Measurements from ENCODE around the gene ABTB1. TPM values are rescaled to one million over a fixed set of nuclear protein-coding genes. Genes with fewer than 3 reads are reported as not detected.

The ABTB1 gene
- total RNA-seq, 1 experiment from 2014 or later: 12.5 TPM

DNA sequence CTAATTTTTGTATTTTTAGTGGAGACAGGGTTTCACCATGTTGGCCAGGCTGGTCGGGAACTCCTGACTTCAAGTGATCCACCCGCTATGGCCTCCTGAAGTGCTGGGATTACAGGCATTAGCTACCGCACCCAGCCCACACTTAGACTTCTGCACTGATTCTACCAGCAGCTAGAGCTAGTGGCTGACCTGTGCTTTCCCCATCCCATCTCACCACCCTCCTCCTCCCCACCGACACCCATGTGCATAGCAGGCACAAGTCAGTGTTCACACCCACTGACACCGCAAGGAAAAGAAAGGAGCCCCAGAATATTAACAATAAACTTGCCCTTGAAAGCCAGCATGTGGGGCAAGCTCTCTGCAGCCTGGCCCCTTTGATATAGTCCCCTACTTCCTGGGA lies 11.2 kb upstream of the ABTB1 start:
- H3K36me3 Mint-ChIP-seq: peaks cover 21% of the 10 kb centered on the region
- DNase-seq (ENCODE audit: low spot score) (no peak), ATAC-seq (no peak)
- H3K27ac Mint-ChIP-seq: no peak overlapping the region
- H3K27me3 Mint-ChIP-seq (ENCODE audit: low read depth): no peaks in the 10 kb centered on the region
- no peaks in the 10 kb centered on the region for H3K4me1 Mint-ChIP-seq
- no peak overlapping the region for H3K4me3 Mint-ChIP-seq
- ChIA-PET CTCF (interaction anchor here (1.6 to 2.5 kb wide), 2 partner anchors 10 to 18 kb away, joined by 7 read pairs; no protein-coding TSS in a partner anchor), POLR2A (no interaction called here)
- peaks cover 8% of the 10 kb centered on the region for H3K9me3 Mint-ChIP-seq
- TF ChIP-seq, protein P1, sequence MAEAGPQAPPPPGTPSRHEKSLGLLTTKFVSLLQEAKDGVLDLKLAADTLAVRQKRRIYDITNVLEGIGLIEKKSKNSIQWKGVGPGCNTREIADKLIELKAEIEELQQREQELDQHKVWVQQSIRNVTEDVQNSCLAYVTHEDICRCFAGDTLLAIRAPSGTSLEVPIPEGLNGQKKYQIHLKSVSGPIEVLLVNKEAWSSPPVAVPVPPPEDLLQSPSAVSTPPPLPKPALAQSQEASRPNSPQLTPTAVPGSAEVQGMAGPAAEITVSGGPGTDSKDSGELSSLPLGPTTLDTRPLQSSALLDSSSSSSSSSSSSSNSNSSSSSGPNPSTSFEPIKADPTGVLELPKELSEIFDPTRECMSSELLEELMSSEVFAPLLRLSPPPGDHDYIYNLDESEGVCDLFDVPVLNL (CRISPR knock-in tag; IDR thresholded peaks at IDR 0.05; ENCODE audit: borderline replicate concordance, low read depth): no peak
- TF ChIP-seq RORB (CRISPR knock-in tag; IDR thresholded peaks at IDR 0.05): no peak
- TF ChIP-seq FOXK1 (CRISPR knock-in tag; IDR thresholded peaks at IDR 0.05): no peak
- TF ChIP-seq, protein P2, sequence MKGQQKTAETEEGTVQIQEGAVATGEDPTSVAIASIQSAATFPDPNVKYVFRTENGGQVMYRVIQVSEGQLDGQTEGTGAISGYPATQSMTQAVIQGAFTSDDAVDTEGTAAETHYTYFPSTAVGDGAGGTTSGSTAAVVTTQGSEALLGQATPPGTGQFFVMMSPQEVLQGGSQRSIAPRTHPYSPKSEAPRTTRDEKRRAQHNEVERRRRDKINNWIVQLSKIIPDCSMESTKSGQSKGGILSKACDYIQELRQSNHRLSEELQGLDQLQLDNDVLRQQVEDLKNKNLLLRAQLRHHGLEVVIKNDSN (CRISPR knock-in tag; IDR thresholded peaks at IDR 0.05): no peak
- TF ChIP-seq, protein P3, sequence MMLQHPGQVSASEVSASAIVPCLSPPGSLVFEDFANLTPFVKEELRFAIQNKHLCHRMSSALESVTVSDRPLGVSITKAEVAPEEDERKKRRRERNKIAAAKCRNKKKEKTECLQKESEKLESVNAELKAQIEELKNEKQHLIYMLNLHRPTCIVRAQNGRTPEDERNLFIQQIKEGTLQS (CRISPR knock-in tag; conservative IDR thresholded peaks at IDR 0.05): no peak
- TF ChIP-seq GTF2I (CRISPR knock-in tag; conservative IDR thresholded peaks at IDR 0.05): no peak
- no peak for TF ChIP-seq SMAD3 (CRISPR knock-in tag; IDR thresholded peaks at IDR 0.05; ENCODE audit: borderline replicate concordance)
- no peak for TF ChIP-seq NR1H2 (CRISPR knock-in tag; IDR thresholded peaks at IDR 0.05)
- TF ChIP-seq, protein P4, sequence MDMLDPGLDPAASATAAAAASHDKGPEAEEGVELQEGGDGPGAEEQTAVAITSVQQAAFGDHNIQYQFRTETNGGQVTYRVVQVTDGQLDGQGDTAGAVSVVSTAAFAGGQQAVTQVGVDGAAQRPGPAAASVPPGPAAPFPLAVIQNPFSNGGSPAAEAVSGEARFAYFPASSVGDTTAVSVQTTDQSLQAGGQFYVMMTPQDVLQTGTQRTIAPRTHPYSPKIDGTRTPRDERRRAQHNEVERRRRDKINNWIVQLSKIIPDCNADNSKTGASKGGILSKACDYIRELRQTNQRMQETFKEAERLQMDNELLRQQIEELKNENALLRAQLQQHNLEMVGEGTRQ (CRISPR knock-in tag; IDR thresholded peaks at IDR 0.05): no peak
- no peak for TF ChIP-seq SMAD4 (CRISPR knock-in tag; IDR thresholded peaks at IDR 0.05)
- TF ChIP-seq ESRRA (CRISPR knock-in tag; IDR thresholded peaks at IDR 0.05; ENCODE audit: borderline replicate concordance): no peak
- TF ChIP-seq ZNF396 (CRISPR knock-in tag; IDR thresholded peaks at IDR 0.05; ENCODE audit: borderline replicate concordance): no peak
- no peak for TF ChIP-seq NR2C2 (CRISPR knock-in tag; IDR thresholded peaks at IDR 0.05)
- TF ChIP-seq NR3C1 (CRISPR knock-in tag; conservative IDR thresholded peaks at IDR 0.05; ENCODE audit: low read depth): no peak
- TF ChIP-seq, protein P5, sequence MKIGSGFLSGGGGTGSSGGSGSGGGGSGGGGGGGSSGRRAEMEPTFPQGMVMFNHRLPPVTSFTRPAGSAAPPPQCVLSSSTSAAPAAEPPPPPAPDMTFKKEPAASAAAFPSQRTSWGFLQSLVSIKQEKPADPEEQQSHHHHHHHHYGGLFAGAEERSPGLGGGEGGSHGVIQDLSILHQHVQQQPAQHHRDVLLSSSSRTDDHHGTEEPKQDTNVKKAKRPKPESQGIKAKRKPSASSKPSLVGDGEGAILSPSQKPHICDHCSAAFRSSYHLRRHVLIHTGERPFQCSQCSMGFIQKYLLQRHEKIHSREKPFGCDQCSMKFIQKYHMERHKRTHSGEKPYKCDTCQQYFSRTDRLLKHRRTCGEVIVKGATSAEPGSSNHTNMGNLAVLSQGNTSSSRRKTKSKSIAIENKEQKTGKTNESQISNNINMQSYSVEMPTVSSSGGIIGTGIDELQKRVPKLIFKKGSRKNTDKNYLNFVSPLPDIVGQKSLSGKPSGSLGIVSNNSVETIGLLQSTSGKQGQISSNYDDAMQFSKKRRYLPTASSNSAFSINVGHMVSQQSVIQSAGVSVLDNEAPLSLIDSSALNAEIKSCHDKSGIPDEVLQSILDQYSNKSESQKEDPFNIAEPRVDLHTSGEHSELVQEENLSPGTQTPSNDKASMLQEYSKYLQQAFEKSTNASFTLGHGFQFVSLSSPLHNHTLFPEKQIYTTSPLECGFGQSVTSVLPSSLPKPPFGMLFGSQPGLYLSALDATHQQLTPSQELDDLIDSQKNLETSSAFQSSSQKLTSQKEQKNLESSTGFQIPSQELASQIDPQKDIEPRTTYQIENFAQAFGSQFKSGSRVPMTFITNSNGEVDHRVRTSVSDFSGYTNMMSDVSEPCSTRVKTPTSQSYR (CRISPR knock-in tag; IDR thresholded peaks at IDR 0.05): no peak
- no peak for TF ChIP-seq ZBTB21 (CRISPR knock-in tag; IDR thresholded peaks at IDR 0.05; ENCODE audit: borderline replicate concordance)

DNA sequence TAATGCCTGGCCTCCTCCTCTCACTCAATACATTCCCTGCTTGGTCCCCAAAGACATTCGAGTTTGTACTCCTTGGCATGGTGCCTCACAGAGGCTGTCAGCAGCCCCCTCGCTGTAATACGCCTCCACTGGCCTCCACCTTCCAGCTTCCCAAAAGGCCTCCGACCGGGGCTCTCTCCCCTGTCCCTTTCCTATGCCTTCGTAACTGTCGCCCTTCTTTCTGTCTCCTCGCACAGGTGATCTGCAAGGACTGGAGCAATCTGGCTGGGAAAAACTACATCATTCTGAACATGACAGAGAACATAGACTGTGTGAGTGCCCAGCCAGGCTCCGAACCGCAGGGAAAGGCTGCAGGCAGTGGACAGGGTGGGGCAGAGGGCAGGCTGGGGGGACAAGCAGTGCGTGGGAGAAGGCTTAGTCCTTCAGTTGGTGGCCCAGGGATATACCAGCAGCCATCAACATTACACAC lies 10.7 kb upstream of the ABTB1 start:
- ATAC-seq (no peak), DNase-seq (ENCODE audit: low spot score) (no peak)
- no peak overlapping the region for H3K4me3 Mint-ChIP-seq
- CTCF ChIA-PET: interaction anchor here (1.0 to 2.5 kb wide), 3 partner anchors 10 to 87 kb away, joined by 3 to 7 read pairs (median 7); no protein-coding TSS in a partner anchor
- peaks cover 21% of the 10 kb centered on the region for H3K36me3 Mint-ChIP-seq
- H3K27me3 Mint-ChIP-seq (ENCODE audit: low read depth): no peaks in the 10 kb centered on the region
- H3K27ac Mint-ChIP-seq: no peak overlapping the region
- H3K9me3 Mint-ChIP-seq: peaks cover 8% of the 10 kb centered on the region
- POLR2A ChIA-PET: no interaction called here
- no peak for TF ChIP-seq SP1 (CRISPR knock-in tag; conservative IDR thresholded peaks at IDR 0.05)
- TF ChIP-seq, protein P6, sequence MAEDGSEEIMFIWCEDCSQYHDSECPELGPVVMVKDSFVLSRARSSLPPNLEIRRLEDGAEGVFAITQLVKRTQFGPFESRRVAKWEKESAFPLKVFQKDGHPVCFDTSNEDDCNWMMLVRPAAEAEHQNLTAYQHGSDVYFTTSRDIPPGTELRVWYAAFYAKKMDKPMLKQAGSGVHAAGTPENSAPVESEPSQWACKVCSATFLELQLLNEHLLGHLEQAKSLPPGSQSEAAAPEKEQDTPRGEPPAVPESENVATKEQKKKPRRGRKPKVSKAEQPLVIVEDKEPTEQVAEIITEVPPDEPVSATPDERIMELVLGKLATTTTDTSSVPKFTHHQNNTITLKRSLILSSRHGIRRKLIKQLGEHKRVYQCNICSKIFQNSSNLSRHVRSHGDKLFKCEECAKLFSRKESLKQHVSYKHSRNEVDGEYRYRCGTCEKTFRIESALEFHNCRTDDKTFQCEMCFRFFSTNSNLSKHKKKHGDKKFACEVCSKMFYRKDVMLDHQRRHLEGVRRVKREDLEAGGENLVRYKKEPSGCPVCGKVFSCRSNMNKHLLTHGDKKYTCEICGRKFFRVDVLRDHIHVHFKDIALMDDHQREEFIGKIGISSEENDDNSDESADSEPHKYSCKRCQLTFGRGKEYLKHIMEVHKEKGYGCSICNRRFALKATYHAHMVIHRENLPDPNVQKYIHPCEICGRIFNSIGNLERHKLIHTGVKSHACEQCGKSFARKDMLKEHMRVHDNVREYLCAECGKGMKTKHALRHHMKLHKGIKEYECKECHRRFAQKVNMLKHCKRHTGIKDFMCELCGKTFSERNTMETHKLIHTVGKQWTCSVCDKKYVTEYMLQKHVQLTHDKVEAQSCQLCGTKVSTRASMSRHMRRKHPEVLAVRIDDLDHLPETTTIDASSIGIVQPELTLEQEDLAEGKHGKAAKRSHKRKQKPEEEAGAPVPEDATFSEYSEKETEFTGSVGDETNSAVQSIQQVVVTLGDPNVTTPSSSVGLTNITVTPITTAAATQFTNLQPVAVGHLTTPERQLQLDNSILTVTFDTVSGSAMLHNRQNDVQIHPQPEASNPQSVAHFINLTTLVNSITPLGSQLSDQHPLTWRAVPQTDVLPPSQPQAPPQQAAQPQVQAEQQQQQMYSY (CRISPR knock-in tag; IDR thresholded peaks at IDR 0.05): no peak
- TF ChIP-seq, protein P7, sequence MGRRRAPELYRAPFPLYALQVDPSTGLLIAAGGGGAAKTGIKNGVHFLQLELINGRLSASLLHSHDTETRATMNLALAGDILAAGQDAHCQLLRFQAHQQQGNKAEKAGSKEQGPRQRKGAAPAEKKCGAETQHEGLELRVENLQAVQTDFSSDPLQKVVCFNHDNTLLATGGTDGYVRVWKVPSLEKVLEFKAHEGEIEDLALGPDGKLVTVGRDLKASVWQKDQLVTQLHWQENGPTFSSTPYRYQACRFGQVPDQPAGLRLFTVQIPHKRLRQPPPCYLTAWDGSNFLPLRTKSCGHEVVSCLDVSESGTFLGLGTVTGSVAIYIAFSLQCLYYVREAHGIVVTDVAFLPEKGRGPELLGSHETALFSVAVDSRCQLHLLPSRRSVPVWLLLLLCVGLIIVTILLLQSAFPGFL (CRISPR knock-in tag; IDR thresholded peaks at IDR 0.05; ENCODE audit: borderline replicate concordance): no peak
- TF ChIP-seq TP53 (CRISPR knock-in tag; IDR thresholded peaks at IDR 0.05): no peak
- TF ChIP-seq, protein P8, sequence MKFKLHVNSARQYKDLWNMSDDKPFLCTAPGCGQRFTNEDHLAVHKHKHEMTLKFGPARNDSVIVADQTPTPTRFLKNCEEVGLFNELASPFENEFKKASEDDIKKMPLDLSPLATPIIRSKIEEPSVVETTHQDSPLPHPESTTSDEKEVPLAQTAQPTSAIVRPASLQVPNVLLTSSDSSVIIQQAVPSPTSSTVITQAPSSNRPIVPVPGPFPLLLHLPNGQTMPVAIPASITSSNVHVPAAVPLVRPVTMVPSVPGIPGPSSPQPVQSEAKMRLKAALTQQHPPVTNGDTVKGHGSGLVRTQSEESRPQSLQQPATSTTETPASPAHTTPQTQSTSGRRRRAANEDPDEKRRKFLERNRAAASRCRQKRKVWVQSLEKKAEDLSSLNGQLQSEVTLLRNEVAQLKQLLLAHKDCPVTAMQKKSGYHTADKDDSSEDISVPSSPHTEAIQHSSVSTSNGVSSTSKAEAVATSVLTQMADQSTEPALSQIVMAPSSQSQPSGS (CRISPR knock-in tag; IDR thresholded peaks at IDR 0.05; ENCODE audit: borderline replicate concordance, low read depth): no peak
- TF ChIP-seq NFYB (CRISPR knock-in tag; conservative IDR thresholded peaks at IDR 0.05; ENCODE audit: low read depth): no peak
- no peak for TF ChIP-seq TCF7 (CRISPR knock-in tag; IDR thresholded peaks at IDR 0.05; ENCODE audit: low read depth)
- H3K4me1 Mint-ChIP-seq: no peaks in the 10 kb centered on the region
